ENCODE measurements around the gene ADH1B. TPM values are rescaled to one million over a fixed set of nuclear protein-coding genes. Genes with fewer than 3 reads are reported as not detected.
A peak's percentile ranks its signal among the peaks of the same experiment; 100 is the strongest.
"Not testable (repeated sequence)": the region's sequence is repeated elsewhere in the genome, so short reads cannot be mapped to it uniquely, and the experiment has no call there.

ADH1B gene
- 1,000 to 10,000 TPM in 1 of 2 donors, 10 to 100 TPM in 1; 38.3 to 1,460 TPM for total RNA-seq
- polyA plus RNA-seq, result 1,000 to 10,000 TPM in 1 of 2 donors, 100 to 1,000 TPM in 1; 658 to 1,163 TPM

- no peaks in the 10 kb centered on the region for H3K27me3 ChIP-seq (ENCODE audit: control insufficient read depth in 4 of 4, insufficient read depth in 4 of 4, low read length in 3 of 4)
- no peaks in the 10 kb centered on the region for H3K9me3 ChIP-seq (ENCODE audit: control insufficient read depth in 4 of 4, low read length in 3 of 4)
- WGBS, result 20% methylated on average over 8 of the region's 8 CpGs
- peak; percentile 88 for TF ChIP-seq FOXA2 (IDR thresholded peaks at IDR 0.05)
- TF ChIP-seq HNF4G (IDR thresholded peaks at IDR 0.05), result no peak
- TF ChIP-seq NR2F2 (IDR thresholded peaks at IDR 0.05), result no peak
- TF ChIP-seq SP1 (IDR thresholded peaks at IDR 0.05), result peak; percentile 75
- TF ChIP-seq EGR1 (IDR thresholded peaks at IDR 0.05; ENCODE audit: low read depth in 2 of 2), result peak in 1 of 2 donors; percentile 62
- TF ChIP-seq JUND (IDR thresholded peaks at IDR 0.05), result peak in 1 of 2 donors; percentile 66
- peak; percentile 65 to 94 for TF ChIP-seq RXRA (IDR thresholded peaks at IDR 0.05)
- TF ChIP-seq REST (IDR thresholded peaks at IDR 0.05), result peak; percentile 95
- TF ChIP-seq FOXA1 (IDR thresholded peaks at IDR 0.05), result peak; percentile 88
- peak; percentile 51 to 58 for TF ChIP-seq RAD21 (IDR thresholded peaks at IDR 0.05)
- TF ChIP-seq ZBTB33 (IDR thresholded peaks at IDR 0.05), result peak; percentile 93
- peak; percentile 99 for TF ChIP-seq TAF1 (conservative IDR thresholded peaks at IDR 0.05)
- no peak for TF ChIP-seq CTCF (IDR thresholded peaks at IDR 0.05; ENCODE audit: low read depth, low read length, missing input control)
- peak; percentile 49 to 80 for TF ChIP-seq HNF4A (conservative IDR thresholded peaks at IDR 0.05)
- no peak for TF ChIP-seq GABPA (IDR thresholded peaks at IDR 0.05 in 1 of 2, conservative IDR thresholded peaks at IDR 0.05 in 1 of 2)
- TF ChIP-seq ATF3 (IDR thresholded peaks at IDR 0.05), result peak; percentile 46
- TF ChIP-seq MAX (IDR thresholded peaks at IDR 0.05), result peak; percentile 78
- TF ChIP-seq YY1 (IDR thresholded peaks at IDR 0.05), result peak; percentile 64
- H3K27ac ChIP-seq (ENCODE audit: low read depth in 1 of 2, low read length in 2 of 2), result peak within 1 kb of the TSS; percentile 26 to 75
- peaks cover 0 to 10% (median 1%) of the 10 kb centered on the region in 4 donors for H3K36me3 ChIP-seq (ENCODE audit: control insufficient read depth in 4 of 4, insufficient read depth in 3 of 4, low read depth in 1 of 4, low read length in 3 of 4)
- peak within 1 kb of the TSS; percentile 79 to 99 for H3K9ac ChIP-seq (ENCODE audit: low read depth in 1 of 2, low read length in 2 of 2)
- peak within 1 kb of the TSS; percentile 59 to 86 (median 76) for H3K4me3 ChIP-seq (ENCODE audit: low read depth in 1 of 3, low read length in 3 of 3)
- H3K4me1 ChIP-seq (ENCODE audit: control insufficient read depth in 4 of 4, insufficient read depth in 4 of 4, low read length in 3 of 4), result peaks cover 7 to 49% (median 39%) of the 10 kb centered on the region in 4 donors
- DNase-seq (ENCODE audit: low spot score), result no peak
These were observed at the start of gene ADH1B for GRCh38 chr4:99321241-99322191. Gene ADH1B (minus strand): TSS chr4:99321401. CDS start chr4:99321331, 70 bp downstream.

GRCh38 chr4:99367817-99368216, 46.6 kb upstream of the ADH1B start:
- H3K4me3 ChIP-seq (ENCODE audit: low read depth in 1 of 3, low read length in 3 of 3); H3K36me3 ChIP-seq (ENCODE audit: control insufficient read depth in 4 of 4, insufficient read depth in 3 of 4, low read depth in 1 of 4, low read length in 3 of 4); H3K27me3 ChIP-seq (ENCODE audit: control insufficient read depth in 4 of 4, insufficient read depth in 4 of 4, low read length in 3 of 4); DNase-seq (ENCODE audit: low spot score); H3K27ac ChIP-seq (ENCODE audit: low read depth in 1 of 2, low read length in 2 of 2); H3K9ac ChIP-seq (ENCODE audit: low read depth in 1 of 2, low read length in 2 of 2); H3K9me3 ChIP-seq (ENCODE audit: control insufficient read depth in 4 of 4, low read length in 3 of 4); H3K4me1 ChIP-seq (ENCODE audit: control insufficient read depth in 4 of 4, insufficient read depth in 4 of 4, low read length in 3 of 4): not testable (repeated sequence)
- WGBS, result 80% methylated on average over 2 of the region's 2 CpGs
